Tibial nerve (tissue), 4 donors: Measurements from ENCODE around the gene RELCH. TPM values are rescaled to one million over a fixed set of nuclear protein-coding genes. Genes with fewer than 3 reads are reported as not detected.

Experiments used
- DNase-seq, 2 donors: peaks; one replicate each; pipeline ENCODE4 v3.0.0-alpha.2; 2019; ENCODE audit warnings: low spot score in 2 of 2
- H3K27ac ChIP-seq, 4 donors: fragments of 200-600 bp; sonication (generic) in 3 of 4; one replicate each; pipeline ENCODE4 v1.5.1; 2017 to 2019; ENCODE audit warnings: mild to moderate bottlenecking in 1 of 4
- H3K27me3 ChIP-seq, 2 donors: fragments of 200-600 bp; sonication (generic) in 1 of 2; one replicate each; pipeline versions ENCODE4 v1.5.1 to v1.6.0; 2017 to 2019
- H3K36me3 ChIP-seq, 3 donors: fragments of 200-600 bp; sonication (generic); one replicate each; pipeline ENCODE4 v1.5.1; 2018 to 2019
- H3K4me1 ChIP-seq, 4 donors: fragments of 200-600 bp; sonication (generic) in 3 of 4; one replicate each; pipeline ENCODE4 v1.5.1; 2017 to 2019
- H3K4me3 ChIP-seq, 4 donors: fragments of 200-600 bp; sonication (generic) in 3 of 4; one replicate each; pipeline ENCODE4 v1.5.1; 2017 to 2019; ENCODE audit warnings: mild to moderate bottlenecking in 1 of 4, moderate library complexity in 1 of 4
- H3K9me3 ChIP-seq, 4 donors: fragments of 200-600 bp; sonication (generic) in 3 of 4; one replicate each; pipeline ENCODE4 v1.5.1; 2017 to 2019
- EP300 ChIP-seq, 2 donors: sonication (generic); formaldehyde crosslinking; IDR thresholded peaks; one replicate each; pipeline ENCODE4 v1.6.1; 2017; ENCODE audit warnings: antibody characterized with exemption in 2 of 2, mild to moderate bottlenecking in 1 of 2
- POLR2A ChIP-seq, 2 donors: fragments of 450-650 bp; IDR thresholded peaks; one replicate each; pipeline ENCODE4 v1.6.1; 2017; ENCODE audit warnings: antibody characterized with exemption in 2 of 2, mild to moderate bottlenecking in 2 of 2, moderate library complexity in 2 of 2
- WGBS, 2 donors: methylation state at CpG; one replicate each; pipeline ENCODE4 v1.1.5; 2018; 5-methylcytosine and 5-hydroxymethylcytosine counted together
- total RNA-seq, 4 donors: library from RNA; depleted of rRNA; stranded (reverse); fragments of >200 nt; gene quantifications; one replicate each; pipeline ENCODE4 v1.1.0, GENCODE V29; 2016
- TF ChIP-seq, protein P1 (sequence below), 5 experiments: fragments of 200-600 bp in 3 of 5; fragments of 450-650 bp in 2 of 5; sonication (generic) in 3 of 5; IDR thresholded peaks; one replicate each; pipeline ENCODE4 v1.5.1; 2016 to 2019; ENCODE audit warnings: antibody characterized with exemption in 5 of 5, mild to moderate bottlenecking in 3 of 5, moderate library complexity in 2 of 5

The RELCH gene
- total RNA-seq, 4 donors from 2014 or later = 25.8 to 54.6 (median 34.0) TPM

DNA sequence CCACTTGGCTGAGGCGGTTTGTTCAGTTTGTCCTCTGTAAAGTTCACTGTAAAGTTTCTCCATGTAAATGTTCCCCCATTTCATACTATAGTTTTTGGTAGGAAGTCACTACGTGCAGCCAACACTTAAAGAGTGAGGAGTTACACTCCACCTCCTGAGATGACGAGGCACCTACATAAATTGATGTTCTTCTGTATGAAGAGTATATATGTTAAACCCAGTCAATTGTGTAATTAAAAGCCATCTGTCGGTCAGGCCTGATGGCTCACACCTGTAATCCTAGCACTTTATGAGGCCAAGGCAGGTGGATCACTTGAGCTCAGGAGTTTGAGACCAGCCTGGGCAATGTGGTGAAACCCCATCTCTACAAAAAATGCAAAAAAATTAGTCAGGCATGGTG is 7.8 kb upstream of the RELCH start:
- DNase-seq = no peak
- H3K4me1 ChIP-seq = peaks cover 0 to 9% (median 0%) of the 10 kb centered on the region in 4 donors
- no peak overlapping the region for H3K4me3 ChIP-seq
- no peaks in the 10 kb centered on the region for H3K27me3 ChIP-seq
- TF ChIP-seq, protein P1, sequence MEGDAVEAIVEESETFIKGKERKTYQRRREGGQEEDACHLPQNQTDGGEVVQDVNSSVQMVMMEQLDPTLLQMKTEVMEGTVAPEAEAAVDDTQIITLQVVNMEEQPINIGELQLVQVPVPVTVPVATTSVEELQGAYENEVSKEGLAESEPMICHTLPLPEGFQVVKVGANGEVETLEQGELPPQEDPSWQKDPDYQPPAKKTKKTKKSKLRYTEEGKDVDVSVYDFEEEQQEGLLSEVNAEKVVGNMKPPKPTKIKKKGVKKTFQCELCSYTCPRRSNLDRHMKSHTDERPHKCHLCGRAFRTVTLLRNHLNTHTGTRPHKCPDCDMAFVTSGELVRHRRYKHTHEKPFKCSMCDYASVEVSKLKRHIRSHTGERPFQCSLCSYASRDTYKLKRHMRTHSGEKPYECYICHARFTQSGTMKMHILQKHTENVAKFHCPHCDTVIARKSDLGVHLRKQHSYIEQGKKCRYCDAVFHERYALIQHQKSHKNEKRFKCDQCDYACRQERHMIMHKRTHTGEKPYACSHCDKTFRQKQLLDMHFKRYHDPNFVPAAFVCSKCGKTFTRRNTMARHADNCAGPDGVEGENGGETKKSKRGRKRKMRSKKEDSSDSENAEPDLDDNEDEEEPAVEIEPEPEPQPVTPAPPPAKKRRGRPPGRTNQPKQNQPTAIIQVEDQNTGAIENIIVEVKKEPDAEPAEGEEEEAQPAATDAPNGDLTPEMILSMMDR (IDR thresholded peaks at IDR 0.05) = no peak
- TF ChIP-seq EP300 (IDR thresholded peaks at IDR 0.05) (no peak), POLR2A (IDR thresholded peaks at IDR 0.05) (no peak)
- no peak overlapping the region for H3K27ac ChIP-seq
- 90 to 99% methylated on average over 4 of the region's 4 CpGs for WGBS, 2 donors
- H3K9me3 ChIP-seq = no peaks in the 10 kb centered on the region
- peaks cover 0 to 7% (median 0%) of the 10 kb centered on the region in 3 donors for H3K36me3 ChIP-seq

DNA sequence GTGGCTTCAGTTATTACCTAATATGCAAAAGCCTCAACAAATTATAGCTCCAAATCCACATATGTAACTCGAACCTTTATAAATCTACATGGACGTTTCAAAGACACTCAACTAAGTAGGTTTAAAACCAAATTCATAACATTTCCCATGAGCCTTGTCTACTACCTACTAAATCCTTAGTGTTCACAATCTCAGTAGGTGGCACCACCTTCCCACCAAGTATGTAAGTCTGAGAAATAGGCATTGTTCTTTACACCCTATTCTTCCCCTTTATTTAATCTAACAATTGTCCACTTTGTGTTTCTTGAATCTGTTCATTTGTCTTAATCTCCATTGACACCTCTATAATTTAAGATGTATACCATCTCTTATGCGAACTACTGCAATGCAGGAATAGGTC is 4.8 kb upstream of the RELCH start:
- WGBS, 2 donors = 80 to 83% methylated on average over 3 of the region's 3 CpGs
- TF ChIP-seq EP300 (IDR thresholded peaks at IDR 0.05) (no peak), POLR2A (IDR thresholded peaks at IDR 0.05) (no peak)
- TF ChIP-seq, protein P1 (IDR thresholded peaks at IDR 0.05) = no peak
- Histone ChIP-seq H3K27me3 (no peaks in the 10 kb centered on the region), H3K27ac (no peak overlapping the region), H3K36me3 (peaks cover 0 to 7% (median 0%) of the 10 kb centered on the region in 3 donors), H3K9me3 (no peaks in the 10 kb centered on the region), H3K4me3 (no peak overlapping the region), H3K4me1 (peaks cover 0 to 29% (median 5%) of the 10 kb centered on the region in 4 donors)
- DNase-seq = no peak

DNA sequence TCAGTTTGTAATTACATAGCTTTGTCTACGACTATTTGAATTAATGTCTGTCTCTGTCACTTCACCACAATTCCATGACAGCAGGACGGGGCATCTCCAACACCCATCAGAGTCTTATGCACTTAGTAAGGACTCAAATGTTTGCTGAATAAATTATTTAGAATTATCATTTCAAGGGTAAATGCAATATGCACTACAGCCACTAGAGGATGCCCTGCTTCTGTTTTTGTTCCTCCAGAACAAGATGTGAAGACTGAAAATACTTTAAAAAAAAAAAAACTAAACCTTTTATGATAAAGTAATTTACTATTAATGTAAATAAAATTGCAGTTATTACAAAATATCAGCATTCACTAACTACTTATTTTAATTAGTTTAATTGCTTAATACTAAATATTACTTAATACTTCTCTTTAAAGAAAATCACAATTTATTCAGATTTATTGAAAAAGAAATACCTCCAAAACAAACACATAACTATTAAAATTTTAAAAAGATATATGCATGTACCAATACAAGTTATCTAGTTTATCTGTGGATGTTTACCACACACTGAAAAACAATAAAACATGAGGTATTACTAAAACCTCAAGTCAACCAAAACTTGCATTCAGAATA is 3.4 kb upstream of the RELCH start:
- TF ChIP-seq, protein P1 (IDR thresholded peaks at IDR 0.05) = peak; percentile 69 to 96 (median 86)
- TF ChIP-seq POLR2A (IDR thresholded peaks at IDR 0.05) = no peak
- TF ChIP-seq EP300 (IDR thresholded peaks at IDR 0.05) = no peak
- 3 to 9% methylated on average over 2 of the region's 2 CpGs for WGBS, 2 donors

DNA sequence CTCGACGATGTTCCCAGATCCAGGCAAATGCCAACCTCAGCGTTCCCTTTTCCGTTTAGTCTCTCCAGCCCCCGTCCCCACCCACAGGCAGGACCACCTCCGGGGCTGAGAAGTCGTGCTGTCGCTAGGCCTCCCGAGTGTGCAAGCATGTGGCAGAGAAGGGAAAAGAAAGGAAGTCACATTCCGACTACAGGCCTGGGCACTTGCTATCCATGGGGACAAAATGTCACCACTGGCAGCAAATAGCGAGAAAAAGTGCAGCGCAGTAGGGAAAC is 619 bp upstream of the RELCH start:
- TF ChIP-seq, protein P1 (IDR thresholded peaks at IDR 0.05) = no peak
- TF ChIP-seq POLR2A (IDR thresholded peaks at IDR 0.05) (no peak), EP300 (IDR thresholded peaks at IDR 0.05) (no peak)
- Histone ChIP-seq H3K4me3 (peak overlapping the region; percentile 73 to 98 (median 80)), H3K27me3 (no peaks in the 10 kb centered on the region), H3K9me3 (no peaks in the 10 kb centered on the region), H3K27ac (peak overlapping the region; percentile 58 to 85 (median 76)), H3K36me3 (peaks cover 0 to 2% (median 0%) of the 10 kb centered on the region in 3 donors), H3K4me1 (peaks cover 0 to 64% (median 23%) of the 10 kb centered on the region in 4 donors)
- peak in 1 of 2 donors; percentile 20 for DNase-seq
- 1% methylated on average over 12 of the region's 12 CpGs for WGBS, 2 donors

More for the DNA sequence above, 3.4 kb upstream of the RELCH start:
- no peaks in the 10 kb centered on the region for H3K27me3 ChIP-seq
- no peak overlapping the region for H3K4me3 ChIP-seq
- peaks cover 0 to 37% (median 11%) of the 10 kb centered on the region in 4 donors for H3K4me1 ChIP-seq
- H3K36me3 ChIP-seq = peaks cover 0 to 7% (median 0%) of the 10 kb centered on the region in 3 donors
- H3K27ac ChIP-seq = no peak overlapping the region
- DNase-seq = peak in 1 of 2 donors; percentile 51
- no peaks in the 10 kb centered on the region for H3K9me3 ChIP-seq
